HEK293 (cell line): Measurements from ENCODE around the gene UGGT2.

Experiments used
- HIC1 ChIP-seq: fragments of 450-650 bp; formaldehyde crosslinking; IDR thresholded peaks from 2 replicates; pipeline ENCODE4 v1.5.1; 2016; ENCODE audit warnings: missing biosample characterization, missing genetic modification characterization
- HOXA7 ChIP-seq: sonication (generic); formaldehyde crosslinking; IDR thresholded peaks from 2 replicates; pipeline ENCODE4 v1.8.1; 2022; ENCODE audit warnings: missing genetic modification reagents, borderline replicate concordance
- HOXC10 ChIP-seq: sonication (generic); formaldehyde crosslinking; IDR thresholded peaks from 2 replicates; pipeline ENCODE4 v1.8.1; 2023; ENCODE audit warnings: mild to moderate bottlenecking, missing genetic modification reagents
- KLF17 ChIP-seq: fragments of 450-650 bp; formaldehyde crosslinking; IDR thresholded peaks from 2 replicates; pipeline ENCODE4 v1.5.1; 2016; ENCODE audit warnings: missing biosample characterization, missing genetic modification characterization
- KLF7 ChIP-seq: fragments of 450-650 bp; formaldehyde crosslinking; IDR thresholded peaks from 2 replicates; pipeline ENCODE4 v1.5.1; 2016; ENCODE audit warnings: missing biosample characterization, missing genetic modification characterization, borderline replicate concordance
- MYNN ChIP-seq: fragments of 450-650 bp; formaldehyde crosslinking; IDR thresholded peaks from 2 replicates; pipeline ENCODE4 v1.5.1; 2016; ENCODE audit warnings: missing biosample characterization, missing genetic modification characterization, borderline replicate concordance
- YY1 ChIP-seq: fragments of 450-650 bp; formaldehyde crosslinking; IDR thresholded peaks from 2 replicates; pipeline ENCODE4 v1.5.1; 2018; ENCODE audit warnings: missing biosample characterization, missing genetic modification characterization
- ZBTB10 ChIP-seq: fragments of 450-650 bp; formaldehyde crosslinking; IDR thresholded peaks from 2 replicates; pipeline ENCODE4 v1.5.1; 2016; ENCODE audit warnings: missing biosample characterization, missing genetic modification characterization
- ZBTB26 ChIP-seq: fragments of 450-650 bp; formaldehyde crosslinking; optimal IDR thresholded peaks from 2 replicates; pipeline ENCODE3; 2016; ENCODE audit warnings: missing biosample characterization, mild to moderate bottlenecking, missing genetic modification characterization
- ZEB2 ChIP-seq: fragments of 450-650 bp; formaldehyde crosslinking; IDR thresholded peaks from 2 replicates; pipeline ENCODE4 v1.5.1; 2016; ENCODE audit warnings: missing biosample characterization, missing genetic modification characterization
- ZFP3 ChIP-seq: fragments of 450-650 bp; formaldehyde crosslinking; IDR thresholded peaks from 2 replicates; pipeline ENCODE4 v1.5.1; 2016; ENCODE audit warnings: low read depth, missing biosample characterization, missing genetic modification characterization
- ZNF112 ChIP-seq: fragments of 450-650 bp; formaldehyde crosslinking; IDR thresholded peaks from 2 replicates; pipeline ENCODE4 v1.5.0; 2017; ENCODE audit warnings: missing biosample characterization, missing genetic modification characterization
- ZNF169 ChIP-seq: fragments of 450-650 bp; formaldehyde crosslinking; IDR thresholded peaks from 2 replicates; pipeline ENCODE4 v1.5.1; 2016; ENCODE audit warnings: missing biosample characterization, missing genetic modification characterization
- ZNF202 ChIP-seq: fragments of 450-650 bp; formaldehyde crosslinking; IDR thresholded peaks from 2 replicates; pipeline ENCODE4 v1.5.1; 2016; ENCODE audit warnings: missing biosample characterization, missing genetic modification characterization, borderline replicate concordance
- ZNF221 ChIP-seq: fragments of 450-650 bp; formaldehyde crosslinking; IDR thresholded peaks from 2 replicates; pipeline ENCODE4 v1.5.1; 2017; ENCODE audit warnings: missing biosample characterization, missing genetic modification characterization, borderline replicate concordance
- ZNF280C ChIP-seq: fragments of 450-650 bp; formaldehyde crosslinking; IDR thresholded peaks from 2 replicates; pipeline ENCODE4 v1.5.1; 2016; ENCODE audit warnings: missing biosample characterization, missing genetic modification characterization
- ZNF311 ChIP-seq: fragments of 450-650 bp; formaldehyde crosslinking; IDR thresholded peaks from 2 replicates; pipeline ENCODE4 v1.5.1; 2017; ENCODE audit warnings: missing biosample characterization, missing genetic modification characterization, borderline replicate concordance
- ZNF558 ChIP-seq: fragments of 450-650 bp; formaldehyde crosslinking; IDR thresholded peaks from 2 replicates; pipeline ENCODE4 v1.5.1; 2016; ENCODE audit warnings: missing biosample characterization, missing genetic modification characterization
- ZNF560 ChIP-seq: fragments of 450-650 bp; formaldehyde crosslinking; IDR thresholded peaks from 2 replicates; pipeline ENCODE4 v1.5.1; 2017; ENCODE audit warnings: missing biosample characterization, missing genetic modification characterization, borderline replicate concordance
- ZNF621 ChIP-seq: fragments of 450-650 bp; formaldehyde crosslinking; IDR thresholded peaks from 2 replicates; pipeline ENCODE4 v1.5.1; 2017; ENCODE audit warnings: missing biosample characterization, missing genetic modification characterization
- ZNF629 ChIP-seq: fragments of 450-650 bp; formaldehyde crosslinking; IDR thresholded peaks from 2 replicates; pipeline ENCODE4 v1.5.1; 2017; ENCODE audit warnings: missing biosample characterization, missing genetic modification characterization
- ZNF692 ChIP-seq: fragments of 450-650 bp; formaldehyde crosslinking; IDR thresholded peaks from 2 replicates; pipeline ENCODE4 v1.5.1; 2016; ENCODE audit warnings: missing biosample characterization, missing genetic modification characterization
- ZNF704 ChIP-seq: fragments of 450-650 bp; formaldehyde crosslinking; IDR thresholded peaks from 2 replicates; pipeline ENCODE4 v1.5.1; 2016; ENCODE audit warnings: missing biosample characterization, missing genetic modification characterization
- ZNF777 ChIP-seq: fragments of 450-650 bp; formaldehyde crosslinking; IDR thresholded peaks from 2 replicates; pipeline ENCODE4 v1.5.1; 2017; ENCODE audit warnings: missing biosample characterization, missing genetic modification characterization, borderline replicate concordance
- ZNF792 ChIP-seq: fragments of 450-650 bp; formaldehyde crosslinking; IDR thresholded peaks from 2 replicates; pipeline ENCODE4 v1.5.1; 2016; ENCODE audit warnings: missing biosample characterization, missing genetic modification characterization
- ZNF830 ChIP-seq: fragments of 450-650 bp; IDR thresholded peaks from 2 replicates; pipeline ENCODE4 v1.5.0; 2018; ENCODE audit warnings: missing biosample characterization, missing genetic modification characterization, low read depth, mild to moderate bottlenecking, moderate library complexity

UGGT2 gene

GRCh38 chr13:96053003-96053703 is at the start of gene UGGT2 (continued):
- TF ChIP-seq KLF17 (peak; percentile 66; the same call in 1 of the 2 replicates), ZNF202 (no peak), ZNF558 (tag by site-specific recombination) (no peak), ZNF830 (tag by site-specific recombination) (no peak), ZNF311 (tag by site-specific recombination) (no peak), ZNF621 (tag by site-specific recombination) (no peak), ZNF629 (tag by site-specific recombination) (peak; percentile 84), ZBTB26 (tag by site-specific recombination) (peak; percentile 92), KLF7 (tag by site-specific recombination) (0 out of 2 replicates have a peak, but pooled peaks have one; percentile 36), MYNN (tag by site-specific recombination) (no peak), ZEB2 (tag by site-specific recombination) (peak; percentile 77; the same call in 1 of the 2 replicates), ZNF169 (tag by site-specific recombination) (no peak), ZBTB10 (no peak), ZNF692 (tag by site-specific recombination) (peak; percentile 67; the same call in 1 of the 2 replicates), ZNF704 (no peak), ZNF280C (tag by site-specific recombination) (no peak), ZNF560 (no peak), ZFP3 (tag by site-specific recombination) (no peak), ZNF112 (tag by site-specific recombination) (no peak), ZNF777 (no peak), HIC1 (tag by site-specific recombination) (peak; percentile 98), HOXA7 (CRISPR knock-in tag) (no peak), YY1 (tag by site-specific recombination) (peak; percentile 58; the same call in 1 of the 2 replicates), ZNF792 (tag by site-specific recombination) (no peak), ZNF221 (tag by site-specific recombination) (no peak), HOXC10 (CRISPR knock-in tag) (no peak)
